GM19324 (cell line): ENCODE data around the gene MGLL.

ENCODE experiments used
- ATAC-seq: cut with Tn5 transposase; IDR thresholded peaks from one replicate; pipeline ENCODE4 v1.9.1; 2021; ENCODE audit warnings: mild to moderate bottlenecking, moderate library complexity; ENCODE audit not compliant: unreplicated experiment, low FRiP score

The MGLL gene

DNA sequence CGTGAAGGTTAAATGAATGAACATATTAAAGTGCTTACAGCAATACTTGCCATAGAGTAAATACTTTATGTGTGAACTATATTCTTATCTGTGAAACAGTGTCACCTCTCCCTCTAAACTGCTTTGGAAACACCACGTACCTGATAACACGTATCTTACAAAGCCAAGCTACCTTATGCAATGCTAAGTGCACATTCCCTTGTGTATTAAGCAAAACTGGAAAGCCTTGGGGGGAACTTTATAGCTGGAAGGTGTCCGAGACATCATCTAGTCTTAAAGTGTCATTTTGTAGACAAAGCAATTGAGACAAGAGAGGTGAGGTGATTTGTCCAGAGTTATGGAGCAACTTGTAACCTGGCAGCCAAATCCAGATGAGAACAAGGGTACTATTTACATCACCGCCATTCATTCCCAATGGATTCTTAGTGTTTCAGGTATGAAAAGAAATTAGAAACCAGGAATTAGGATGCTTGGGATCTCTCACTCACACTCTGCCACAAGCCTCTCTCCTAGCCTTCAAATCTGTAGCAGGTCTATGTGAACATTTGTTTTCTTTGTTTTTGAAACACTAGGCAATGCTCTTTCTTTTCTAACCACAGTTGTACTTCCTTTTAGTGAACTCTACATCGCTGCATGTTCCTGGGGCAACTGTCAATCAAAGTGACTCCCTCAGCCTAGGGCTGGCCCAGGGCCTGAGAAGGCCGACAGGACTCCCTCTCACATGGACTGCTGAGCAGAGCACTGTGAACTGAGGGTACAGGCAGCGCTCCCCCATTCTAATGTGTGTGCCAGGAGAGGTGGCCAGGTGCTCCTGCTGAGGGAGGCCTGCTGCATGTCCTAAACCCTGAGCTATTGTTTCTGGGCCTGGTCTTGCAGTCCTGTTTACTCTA is 13.9 kb upstream of the MGLL start:
- ATAC-seq: peak; percentile 65

DNA sequence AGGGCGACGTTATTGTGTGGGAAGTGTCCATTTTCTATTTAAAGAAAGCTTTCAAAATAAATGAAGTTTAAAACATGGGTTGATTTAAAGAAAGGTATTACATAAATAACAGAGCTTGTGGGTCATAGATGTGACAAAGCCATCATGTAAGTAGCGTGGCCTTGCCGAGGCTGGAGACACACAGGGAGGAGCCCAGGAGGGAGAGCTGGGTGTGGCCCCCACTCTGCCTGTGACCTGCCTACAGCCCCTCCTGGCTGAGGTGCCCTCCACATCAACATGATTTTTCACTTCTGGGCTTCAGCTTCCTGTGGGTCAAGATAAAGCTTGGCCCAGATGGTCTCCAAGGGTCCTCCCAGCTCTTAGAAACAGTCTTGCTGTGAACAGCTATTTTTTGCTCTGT is 12.5 kb upstream of the MGLL start:
- ATAC-seq: no peak

DNA sequence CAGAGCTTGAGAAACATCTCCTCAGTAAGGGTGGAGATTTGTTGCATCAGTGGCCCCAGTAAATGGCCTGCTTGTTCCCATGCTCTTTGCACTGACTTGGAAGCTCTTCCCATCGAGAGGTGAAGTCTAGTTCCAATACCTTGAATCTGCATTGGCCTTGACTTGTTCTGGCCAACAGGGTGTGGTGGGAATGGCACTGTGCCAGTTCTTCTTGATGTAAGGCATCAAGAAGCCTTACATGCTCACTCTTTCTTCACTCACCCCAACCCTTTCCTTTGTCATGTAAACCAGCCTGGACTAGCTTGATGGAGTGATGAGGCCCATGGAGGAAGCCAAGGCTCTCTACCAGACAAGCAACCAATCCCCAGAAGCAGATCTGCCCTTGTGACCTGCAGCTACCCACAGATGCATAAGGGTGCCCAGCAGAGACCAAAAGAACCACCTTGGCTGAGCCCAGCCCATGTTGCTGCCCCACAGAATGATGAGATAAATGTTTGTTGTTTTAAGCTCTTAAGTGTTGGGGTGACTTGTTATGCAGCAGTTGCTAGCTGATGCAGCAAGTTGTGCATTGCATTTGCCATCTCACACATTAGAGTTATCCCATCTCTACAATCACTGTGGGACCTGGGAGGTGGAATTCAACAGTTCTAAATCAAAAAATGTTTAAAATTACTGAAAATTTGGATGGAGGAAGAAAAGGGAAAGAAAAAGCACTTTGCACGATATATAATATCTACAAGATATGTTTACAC is 11.1 kb upstream of the MGLL start:
- no peak for ATAC-seq

DNA sequence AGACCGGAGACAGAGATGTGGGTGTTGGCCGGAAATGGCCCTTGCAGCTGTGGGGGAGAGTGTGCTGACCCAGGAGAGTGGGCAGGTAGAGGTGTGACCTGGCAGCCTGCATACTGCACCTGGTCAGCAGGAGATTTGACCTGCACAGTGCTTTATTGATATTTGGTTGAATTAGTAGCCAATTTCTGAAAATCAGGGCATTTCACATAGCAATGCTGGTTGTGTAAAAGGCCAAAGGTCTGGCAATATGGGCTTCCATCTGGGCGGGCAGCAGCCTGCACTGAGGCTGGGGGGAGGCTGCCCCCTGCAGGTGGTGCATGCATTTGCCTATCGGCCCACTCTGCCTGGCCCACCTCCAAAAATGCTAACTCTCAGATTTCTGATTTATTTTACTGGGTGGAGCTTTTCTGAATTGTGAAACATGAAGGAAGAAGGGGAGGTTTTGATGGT is 9.4 kb upstream of the MGLL start:
- ATAC-seq: no peak

DNA sequence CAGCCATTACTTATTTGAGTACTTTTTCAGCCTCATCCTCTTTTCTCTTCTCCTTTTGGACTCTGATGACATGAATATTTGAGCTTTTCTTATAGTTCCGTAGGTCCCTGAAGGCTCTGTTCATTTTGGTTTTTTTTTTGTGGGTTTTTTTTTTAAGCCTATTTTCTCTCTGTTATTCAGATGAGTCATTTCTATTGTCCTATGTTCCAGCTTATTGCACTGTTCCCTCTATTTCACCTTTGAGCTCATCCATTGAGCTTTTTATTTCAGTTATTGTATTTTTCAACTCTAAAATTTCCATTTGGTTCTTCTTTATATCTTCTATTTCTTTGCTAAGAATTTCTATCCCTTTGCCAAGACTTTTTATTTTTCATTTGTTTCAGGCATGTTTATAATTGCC is 7.2 kb upstream of the MGLL start:
- no peak for ATAC-seq

DNA sequence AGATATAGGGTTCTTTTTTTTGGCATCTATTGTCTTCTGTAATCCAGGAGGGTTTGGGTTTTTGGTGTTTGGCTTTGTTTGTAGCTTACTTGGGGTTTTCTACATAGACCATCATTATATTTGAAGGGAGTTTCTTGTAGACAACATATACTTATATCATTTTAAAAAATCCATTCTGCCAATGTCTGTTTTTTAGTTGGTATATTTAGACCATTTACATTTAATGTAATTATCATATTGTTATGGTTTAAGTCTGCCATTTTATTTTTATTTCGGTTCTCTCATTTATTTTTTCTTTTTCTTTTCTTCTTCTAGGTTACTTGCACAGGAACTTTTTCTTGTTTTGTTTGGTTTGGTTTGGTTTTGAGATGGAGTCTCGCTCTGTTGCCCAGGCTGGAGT is 5.5 kb upstream of the MGLL start:
- ATAC-seq: no peak

DNA sequence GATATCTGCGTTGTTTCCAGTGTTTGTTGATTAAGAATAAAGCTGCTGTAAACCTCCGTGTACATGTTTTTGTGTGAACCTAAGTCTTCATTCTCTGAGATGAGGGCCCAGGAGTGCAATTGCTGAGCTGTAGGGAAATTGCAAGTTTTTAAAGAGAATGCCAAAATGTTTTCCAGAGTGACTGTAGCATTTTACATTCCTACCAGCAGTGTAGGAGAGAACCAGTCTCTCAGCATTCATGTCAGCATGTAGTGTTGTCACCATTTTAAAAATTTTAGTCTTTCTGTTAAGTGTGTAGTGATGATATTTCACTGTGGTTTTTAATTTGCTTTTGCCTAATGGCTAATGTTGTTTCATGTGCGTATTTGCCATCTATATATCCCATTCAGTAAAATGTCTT is 3.4 kb upstream of the MGLL start:
- ATAC-seq: no peak

DNA sequence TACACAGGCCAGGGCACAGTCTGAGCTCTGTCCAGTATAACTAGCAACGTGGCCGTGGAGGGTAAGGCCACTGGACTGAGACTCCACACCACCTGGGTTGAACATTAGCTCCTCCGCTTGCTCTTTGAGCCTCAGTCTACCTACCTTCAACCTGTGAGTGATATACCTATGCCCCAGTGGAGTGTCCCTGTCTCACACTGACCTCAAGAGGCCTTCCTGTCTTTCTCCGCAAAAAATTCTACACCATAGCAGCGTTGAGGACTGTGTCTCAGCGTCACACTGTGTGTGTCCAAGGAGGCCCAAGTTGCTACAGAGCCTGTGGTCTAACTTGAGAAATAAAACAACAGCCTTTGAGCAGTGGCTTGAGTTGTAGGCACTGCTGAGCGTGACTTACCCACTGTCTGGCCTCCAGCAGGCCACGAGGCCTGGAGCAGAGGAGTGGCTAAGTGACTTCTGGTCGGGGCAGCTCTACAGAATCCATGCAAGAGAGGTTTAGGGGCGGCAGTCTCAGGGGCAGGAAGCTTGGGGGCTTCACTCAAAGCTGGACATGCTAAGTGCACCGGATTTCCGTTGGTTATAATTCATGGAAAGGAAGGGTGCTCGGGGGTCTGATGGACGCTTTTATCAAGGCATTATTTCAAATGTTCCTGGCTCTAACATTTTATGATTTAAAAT is 2.0 kb upstream of the MGLL start:
- ATAC-seq: no peak

DNA sequence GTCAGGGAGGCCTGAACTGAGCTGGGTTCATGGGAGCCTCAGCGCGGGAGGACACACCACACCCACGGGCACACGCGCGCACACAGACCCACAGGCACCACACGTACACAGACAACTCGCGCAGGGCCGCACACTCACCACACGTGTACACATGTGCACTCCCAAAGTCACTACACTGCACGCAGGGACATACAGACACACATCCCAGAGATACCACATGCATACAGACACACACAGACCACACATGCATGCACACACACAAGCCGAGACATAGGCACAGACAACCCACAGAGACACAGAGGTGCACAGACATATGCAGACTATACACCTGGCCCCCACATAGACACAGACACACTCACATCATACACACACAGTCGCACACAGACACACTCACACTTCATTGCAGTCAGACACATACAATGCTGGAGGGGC is 1.1 kb upstream of the MGLL start:
- no peak for ATAC-seq

DNA sequence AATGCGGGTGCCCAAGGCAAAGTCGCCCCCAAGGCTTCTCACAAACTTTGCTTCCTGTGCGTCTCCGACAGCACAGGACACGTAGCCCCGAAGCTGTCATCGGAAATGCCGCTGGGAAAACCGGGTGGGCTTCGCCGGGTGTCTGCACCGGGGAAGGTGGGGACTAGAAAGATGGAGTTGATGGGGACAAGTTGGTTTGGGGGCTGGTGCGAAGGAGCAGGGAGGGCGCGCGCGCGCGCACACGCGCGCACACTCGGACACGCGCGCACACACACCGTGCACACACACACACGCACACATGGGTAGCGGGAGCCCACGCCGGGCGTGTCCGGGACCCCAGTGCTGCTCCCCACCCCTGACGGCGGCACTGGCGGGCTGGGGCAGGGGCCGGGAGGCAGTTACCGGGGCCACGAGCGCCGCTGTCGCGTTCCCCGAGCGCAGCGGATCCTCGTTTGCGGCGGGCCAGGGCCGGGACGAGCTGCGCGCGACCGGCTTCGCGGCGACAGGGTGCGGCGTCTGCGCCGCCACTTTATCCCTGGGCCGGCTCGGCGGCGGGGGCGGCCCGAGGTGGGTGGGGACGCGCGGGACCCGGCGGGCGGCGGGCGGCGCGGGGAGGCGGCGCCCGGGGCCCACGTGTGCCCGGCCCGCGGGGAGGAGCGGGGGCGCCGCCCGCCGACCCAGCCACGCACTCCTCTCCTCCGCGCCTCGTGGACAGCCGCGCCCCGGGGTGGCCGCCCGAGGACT is 539 bp upstream of the MGLL start:
- ATAC-seq: peak; percentile 48

DNA sequence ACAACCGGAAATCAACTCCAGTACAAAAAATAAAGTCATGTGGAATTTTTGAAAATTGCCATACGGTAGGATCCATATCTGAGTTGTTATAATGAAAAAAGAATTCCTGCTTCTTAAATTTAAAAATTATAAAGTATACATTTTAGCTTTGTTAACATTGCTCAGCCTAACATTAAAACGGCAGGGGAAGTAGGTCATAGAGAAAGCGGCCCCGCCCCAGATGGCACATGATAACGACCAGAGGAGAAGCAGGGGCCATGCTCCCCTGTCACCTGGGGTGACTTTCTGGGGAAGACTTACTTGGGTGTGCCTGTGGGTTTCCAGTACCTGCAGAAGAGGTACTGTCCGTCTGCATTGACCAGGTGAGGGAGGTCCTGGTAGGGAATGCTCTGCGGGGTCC is 921 bp downstream of the MGLL start:
- ATAC-seq: no peak

DNA sequence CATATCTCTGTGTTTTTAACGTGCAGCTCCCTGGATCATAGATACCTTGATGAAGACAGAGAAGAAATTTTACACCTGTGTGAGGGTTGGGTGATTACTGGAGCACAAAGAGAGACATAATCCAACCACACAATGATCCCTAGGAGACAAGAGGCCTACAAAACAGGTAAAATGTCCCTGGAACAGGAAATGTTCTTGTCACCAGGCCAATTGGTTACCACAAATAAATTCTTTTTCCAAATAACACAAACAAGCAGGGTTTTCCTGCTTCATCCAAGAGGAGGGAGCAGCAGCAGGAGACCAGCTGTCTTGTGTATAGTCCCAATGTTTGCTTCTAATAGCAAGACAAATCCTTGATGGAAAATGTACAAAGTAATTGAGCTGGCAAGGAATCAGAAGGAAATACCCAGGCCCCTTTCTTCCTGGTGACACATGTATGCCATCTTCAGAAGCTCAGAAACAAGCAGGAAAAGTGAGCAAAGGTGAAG is 1.4 kb downstream of the MGLL start:
- no peak for ATAC-seq

DNA sequence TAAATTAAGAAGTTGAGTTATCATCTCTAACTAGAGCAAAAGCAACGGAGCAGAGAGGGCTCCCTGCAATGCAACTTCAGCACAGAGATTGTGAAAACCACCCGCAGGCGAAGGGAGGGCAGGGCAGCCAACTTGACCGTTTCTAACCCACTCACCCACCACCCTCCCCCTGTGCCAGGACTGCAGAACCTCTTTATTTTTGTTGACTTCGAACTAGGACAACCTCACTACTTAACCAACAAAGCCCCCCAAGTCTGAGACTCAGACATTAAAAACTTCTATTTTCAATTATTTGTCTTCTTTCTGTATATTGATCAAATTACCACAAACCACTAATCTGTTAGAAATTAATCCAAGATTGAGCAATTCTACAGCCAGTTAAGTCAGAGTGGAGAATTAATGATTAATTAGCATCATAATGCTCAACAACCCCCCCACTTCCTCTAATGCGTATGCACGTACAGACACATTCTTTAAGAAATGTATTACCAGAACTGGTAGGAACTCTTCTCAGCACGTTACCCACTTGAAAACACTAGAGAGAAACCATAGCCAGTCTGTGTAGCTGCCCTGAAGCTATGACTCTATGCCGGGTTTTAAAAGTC is 2.0 kb downstream of the MGLL start:
- no peak for ATAC-seq

DNA sequence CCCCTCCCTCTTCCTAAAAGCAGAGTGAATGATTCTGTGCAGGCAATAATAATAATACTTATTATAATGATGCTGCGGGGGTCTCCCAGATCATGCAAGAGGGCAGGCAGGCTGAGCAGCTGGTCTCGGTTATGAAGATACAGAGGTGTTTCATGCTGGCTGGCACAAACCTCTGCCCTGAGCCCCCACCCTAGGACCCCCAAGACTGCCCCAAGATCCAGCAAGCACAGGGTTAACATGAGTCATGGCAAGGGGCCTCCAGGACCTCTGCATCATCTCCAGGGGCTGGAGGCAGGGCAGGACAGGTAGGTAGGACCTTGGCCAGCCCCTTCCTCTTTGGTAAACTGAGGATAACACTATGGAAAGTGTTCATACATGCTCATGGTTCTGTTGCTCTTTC is 2.7 kb downstream of the MGLL start:
- no peak for ATAC-seq

DNA sequence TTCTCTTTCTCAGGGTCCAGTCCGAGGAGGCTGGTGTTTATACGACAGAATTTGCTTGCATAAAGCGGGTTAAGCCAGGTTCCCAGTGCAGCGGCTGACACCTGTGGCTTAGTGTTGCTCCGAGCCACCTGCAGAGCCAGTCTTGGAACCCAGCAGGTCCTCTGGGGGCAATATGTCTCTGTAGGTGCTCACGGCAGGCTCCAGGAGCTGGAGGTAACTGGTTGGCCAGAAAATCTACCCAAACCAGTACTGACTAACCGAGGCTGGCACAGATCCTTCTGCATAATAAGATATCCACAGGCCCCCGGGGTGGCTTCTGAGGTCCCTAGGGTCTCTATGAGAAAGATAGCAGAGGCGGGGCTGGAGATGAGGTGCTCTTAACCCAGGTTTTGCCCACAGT is 3.2 kb downstream of the MGLL start:
- no peak for ATAC-seq

DNA sequence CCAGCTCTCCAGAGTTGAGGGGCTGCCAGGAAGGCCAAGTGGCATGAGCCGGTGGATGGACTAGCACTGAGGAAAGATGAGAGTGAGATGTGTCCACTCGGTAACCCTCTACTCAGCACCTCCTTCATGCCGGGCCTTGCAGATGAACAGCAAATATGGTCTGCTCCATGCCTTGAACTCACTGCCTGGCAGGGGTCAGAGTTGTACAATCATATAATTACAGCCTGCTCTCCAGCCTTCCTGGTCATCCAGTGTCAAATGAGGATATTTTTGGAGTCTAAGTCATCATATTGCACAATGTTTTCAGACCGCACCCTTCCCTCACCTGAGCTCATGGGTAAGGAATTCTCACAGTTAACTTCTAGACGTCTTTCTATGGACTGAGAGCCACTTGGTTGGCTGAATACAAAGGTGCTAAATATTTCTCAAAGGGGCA is 4.9 kb downstream of the MGLL start:
- no peak for ATAC-seq

DNA sequence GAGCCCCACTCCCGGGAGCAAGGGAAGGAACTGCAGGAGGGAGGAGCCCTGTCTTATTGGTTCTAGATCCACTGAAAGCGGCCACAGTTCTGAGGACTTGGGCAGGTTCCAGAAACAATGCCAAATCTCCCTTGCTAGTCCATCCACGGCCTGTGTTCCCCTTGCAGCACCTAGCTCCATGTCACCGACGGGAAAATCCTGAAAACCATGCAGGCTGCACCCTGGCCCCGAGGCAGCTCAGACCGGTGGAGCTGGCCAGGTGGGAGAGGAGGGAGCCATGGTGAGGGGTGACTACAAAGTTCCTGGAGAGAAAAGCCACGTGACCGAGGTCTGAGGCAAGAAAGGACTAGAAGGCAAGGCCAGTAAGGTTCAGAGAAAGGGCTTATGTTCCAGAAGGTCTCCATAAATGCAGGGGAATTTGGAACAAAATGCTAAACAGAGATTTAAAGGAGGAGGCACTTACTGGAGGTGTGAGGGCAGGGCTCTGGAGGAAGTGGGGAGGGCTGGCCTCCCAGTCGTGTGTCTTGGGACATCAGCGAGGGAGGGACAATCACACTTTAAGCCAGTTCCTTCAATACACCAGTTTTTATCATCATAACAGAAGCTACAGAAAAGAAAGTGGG is 5.4 kb downstream of the MGLL start:
- ATAC-seq: no peak

DNA sequence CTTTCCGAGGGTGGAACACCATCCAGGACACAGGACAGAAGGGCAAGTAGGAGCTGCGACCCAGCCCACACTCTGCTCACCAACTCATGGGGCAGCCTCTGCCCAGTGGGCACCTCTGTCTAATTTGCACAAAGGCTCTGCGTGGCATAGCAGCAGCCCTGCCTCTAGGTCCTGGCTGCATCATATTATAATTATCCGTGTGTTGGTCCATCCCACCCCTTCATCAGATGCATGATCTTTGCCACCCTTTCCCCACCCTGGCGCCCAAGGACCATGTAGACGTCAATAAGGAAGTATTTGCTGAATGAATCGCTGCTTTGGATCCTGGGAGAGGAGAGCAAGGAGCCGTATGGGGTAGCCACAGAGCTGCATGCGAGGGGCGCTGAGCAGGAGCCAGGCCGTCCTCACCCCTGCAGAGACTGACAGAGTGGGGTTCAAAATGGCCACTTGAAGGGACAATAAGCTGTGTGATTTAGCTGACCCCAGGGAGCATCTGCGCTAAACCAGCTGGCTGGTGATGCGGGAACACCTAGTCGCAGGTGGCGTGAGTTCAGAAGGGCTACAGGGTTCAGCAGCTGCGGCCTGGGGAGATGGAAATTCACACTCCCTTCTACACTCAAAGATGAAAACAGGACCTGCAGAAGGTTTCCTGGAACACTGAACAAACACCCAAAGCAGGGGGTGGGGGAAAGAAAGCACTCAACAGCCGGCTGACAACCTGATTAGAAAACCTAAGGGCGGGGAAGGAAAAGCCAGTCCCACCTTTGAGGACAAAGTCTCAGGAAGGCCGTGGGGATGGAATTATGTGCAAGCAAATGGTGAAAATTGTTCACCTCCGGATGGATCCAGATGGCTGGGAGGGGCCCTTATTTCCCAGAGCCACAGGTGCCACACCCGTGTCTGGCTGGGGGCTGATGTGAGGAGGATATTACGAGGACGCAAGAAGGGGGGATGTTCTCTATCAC is 6.4 kb downstream of the MGLL start:
- ATAC-seq: no peak
